Choroid plexus epithelial cell (primary cell): ENCODE measurements around the gene KHDRBS2.

Source experiments
- DNase-seq: peaks from one replicate; pipeline ENCODE4 v3.0.0-alpha.2; 2010; ENCODE audit warnings: low read depth
- H3K4me3 ChIP-seq: 2 replicates; pipeline ENCODE4 v1.5.1; 2011; ENCODE audit warnings: low read depth, mild to moderate bottlenecking, control low read depth, low read length, moderate library complexity
- CTCF ChIP-seq: conservative IDR thresholded peaks from 2 replicates; pipeline ENCODE4 v1.5.1; 2011; ENCODE audit warnings: low read depth, mild to moderate bottlenecking, control low read depth, inconsistent platforms, low read length, moderate library complexity

Gene KHDRBS2

GRCh38 chr6:61894536-61894935 is 391.5 kb downstream of the KHDRBS2 start:
- TF ChIP-seq CTCF, result no peak
- no peak overlapping the region for H3K4me3 ChIP-seq
- DNase-seq, result no peak

- no peak overlapping the region for H3K4me3 ChIP-seq
- peak; percentile 2 for DNase-seq
- no peak for TF ChIP-seq CTCF
These were observed 398.6 kb downstream of the KHDRBS2 start for GRCh38 chr6:61887423-61887822.

- no peak for DNase-seq
- TF ChIP-seq CTCF, result no peak
- H3K4me3 ChIP-seq, result no peak overlapping the region
These were observed 399.3 kb downstream of the KHDRBS2 start for GRCh38 chr6:61886608-61887259.

- no peak for DNase-seq
- no peak overlapping the region for H3K4me3 ChIP-seq
- TF ChIP-seq CTCF, result no peak
These were observed 416.2 kb downstream of the KHDRBS2 start for GRCh38 chr6:61869632-61870400.

- DNase-seq, result no peak
- H3K4me3 ChIP-seq, result no peak overlapping the region
- no peak for TF ChIP-seq CTCF
These were observed 417.4 kb downstream of the KHDRBS2 start for GRCh38 chr6:61868507-61869080.

GRCh38 chr6:61867635-61868034 is 418.4 kb downstream of the KHDRBS2 start:
- H3K4me3 ChIP-seq, result no peak overlapping the region
- no peak for DNase-seq
- TF ChIP-seq CTCF, result no peak
